H1 (cell line): ENCODE results near the gene THYN1. TPM values are rescaled to one million over a fixed set of nuclear protein-coding genes. Genes with fewer than 3 reads are reported as not detected.

Source experiments
- CTCF ChIA-PET: fragments of 300-600 bp; sonication (Branson Sonifier 250); formaldehyde crosslinking; loops from one replicate; lab custom pipeline; 2021; ENCODE audit not compliant: partially characterized antibody; lab: Charles Lee
- POLR2A ChIA-PET: fragments of 300-600 bp; sonication (Branson Sonifier 250); formaldehyde crosslinking; loops from one replicate; lab custom pipeline; 2021; ENCODE audit warnings: inconsistent platforms; ENCODE audit not compliant: partially characterized antibody; lab: Charles Lee
- DNase-seq, 2 experiments: peaks; one replicate each; pipeline versions ENCODE4 v3.0.0 to v3.0.0-alpha.2; 2010 to 2022; ENCODE audit warnings: low spot score in 2 of 2, low read depth in 1 of 2, mixed read lengths in 1 of 2
- FAIRE-seq: peaks from 2 replicates; lab custom pipeline; 2011; peaks lifted over from hg19 to GRCh38; lab: Jason Lieb, UNC
- H2AFZ ChIP-seq: 2 replicates; pipeline ENCODE4 v1.8.1; 2012; ENCODE audit warnings: low read length, inconsistent platforms
- H2AK5ac ChIP-seq: 2 replicates; pipeline ENCODE4 v1.6.1; 2013; ENCODE audit warnings: low read depth, low read length
- H2BK120ac ChIP-seq: replicated peaks from 2 replicates; pipeline ENCODE3; 2013; ENCODE audit warnings: low read depth, low read length, inconsistent platforms
- H2BK12ac ChIP-seq: 2 replicates; pipeline ENCODE4 v1.6.1; 2013; ENCODE audit warnings: low read depth, low read length
- H2BK15ac ChIP-seq: 2 replicates; pipeline ENCODE4 v1.6.1; 2013; ENCODE audit warnings: low read length
- H2BK20ac ChIP-seq: 2 replicates; pipeline ENCODE4 v1.6.1; 2013; ENCODE audit warnings: low read length
- H2BK5ac ChIP-seq: 2 replicates; pipeline ENCODE4 v1.6.1; 2013; ENCODE audit warnings: low read depth, low read length
- H3K14ac ChIP-seq: 2 replicates; pipeline ENCODE4 v1.6.1; 2013; ENCODE audit warnings: inconsistent platforms; ENCODE audit not compliant: insufficient read length
- H3K18ac ChIP-seq: 2 replicates; pipeline ENCODE4 v1.6.1; 2013; ENCODE audit warnings: low read length; ENCODE audit errors: extremely low read depth
- H3K23ac ChIP-seq: 2 replicates; pipeline ENCODE4 v1.6.1; 2013; ENCODE audit warnings: inconsistent platforms; ENCODE audit not compliant: insufficient read length
- H3K23me2 ChIP-seq: 2 replicates; pipeline ENCODE4 v1.6.1; 2013; ENCODE audit warnings: low read depth, low read length
- H3K27ac ChIP-seq: 2 replicates; pipeline ENCODE4 v1.6.1; 2011; ENCODE audit warnings: low read depth, low read length, inconsistent platforms
- H3K27me3 ChIP-seq, 4 experiments: replicated peaks in 1 of 4; 1 replicate in 1 of 4; 2 replicates in 3 of 4; pipeline versions ENCODE4 v1.6.1 to v1.8.1; 2011 to 2013; ENCODE audit warnings: low read length in 3 of 4, mild to moderate bottlenecking in 3 of 4, inconsistent platforms in 2 of 4, mixed read lengths in 2 of 4, moderate library complexity in 1 of 4; ENCODE audit not compliant: control insufficient read depth in 3 of 4, insufficient read depth in 3 of 4; ENCODE audit errors: extremely low read depth in 1 of 4
- H3K36me3 ChIP-seq, 4 experiments: 2 replicates each; pipeline versions ENCODE4 v1.6.1 to v1.8.1; 2011 to 2013; ENCODE audit warnings: mild to moderate bottlenecking in 4 of 4, low read length in 3 of 4, moderate library complexity in 2 of 4, control low read depth in 1 of 4, inconsistent platforms in 1 of 4; ENCODE audit not compliant: insufficient read depth in 4 of 4, control insufficient read depth in 2 of 4
- H3K4ac ChIP-seq: replicated peaks from 2 replicates; pipeline ENCODE3; 2013; ENCODE audit warnings: low read length, low read depth, mixed read lengths, inconsistent platforms; ENCODE audit not compliant: insufficient read length
- H3K4me1 ChIP-seq, 4 experiments: replicated peaks in 1 of 4; 1 replicate in 1 of 4; 2 replicates in 3 of 4; pipeline versions ENCODE4 v1.6.1 to v1.8.1; 2011 to 2013; ENCODE audit warnings: low read length in 3 of 4, inconsistent platforms in 2 of 4, mixed read lengths in 1 of 4; ENCODE audit not compliant: insufficient read depth in 4 of 4, control insufficient read depth in 3 of 4
- H3K4me2 ChIP-seq, 2 experiments: 2 replicates each; pipeline versions ENCODE4 v1.6.1 to v1.8.1; 2011 to 2013; ENCODE audit warnings: low read depth in 2 of 2, low read length in 2 of 2, control low read depth in 1 of 2, inconsistent platforms in 1 of 2, mild to moderate bottlenecking in 1 of 2; ENCODE audit not compliant: insufficient read depth in 1 of 2
- H3K4me3 ChIP-seq, 4 experiments: fragments of 200-600, 300-600 bp in 1 of 4; sonication (generic), shearing (Covaris generic), sonication (Bioruptor Twin) in 1 of 4; 2 replicates each; pipeline versions ENCODE4 v1.5.1 to v1.8.1; 2011 to 2016; ENCODE audit warnings: low read length in 4 of 4, low read depth in 3 of 4, control low read depth in 2 of 4, inconsistent platforms in 2 of 4, mild to moderate bottlenecking in 2 of 4, mixed read lengths in 1 of 4, moderate library complexity in 1 of 4; ENCODE audit not compliant: insufficient read depth in 2 of 4; ENCODE audit errors: extremely low read depth in 1 of 4
- H3K56ac ChIP-seq: replicated peaks from 2 replicates; pipeline ENCODE3; 2013; ENCODE audit warnings: low read depth, mild to moderate bottlenecking, mixed read lengths, low read length, inconsistent platforms; ENCODE audit not compliant: insufficient read length
- H3K79me1 ChIP-seq: 2 replicates; pipeline ENCODE4 v1.6.1; 2013; ENCODE audit warnings: low read depth, low read length, control low read depth
- H3K79me2 ChIP-seq, 2 experiments: 2 replicates each; pipeline versions ENCODE4 v1.6.1 to v1.8.1; 2012 to 2013; ENCODE audit warnings: low read length in 2 of 2, mild to moderate bottlenecking in 2 of 2, inconsistent platforms in 1 of 2; ENCODE audit not compliant: insufficient read depth in 2 of 2, control insufficient read depth in 1 of 2
- H3K9ac ChIP-seq, 4 experiments: replicated peaks in 1 of 4; 1 replicate in 1 of 4; 2 replicates in 3 of 4; pipeline versions ENCODE4 v1.6.1 to v1.8.1; 2011 to 2013; ENCODE audit warnings: low read depth in 3 of 4, low read length in 3 of 4, control low read depth in 2 of 4, mild to moderate bottlenecking in 2 of 4, moderate library complexity in 2 of 4, inconsistent platforms in 1 of 4; ENCODE audit errors: extremely low read depth in 1 of 4
- H3K9me3 ChIP-seq, 2 experiments: 2 replicates each; pipeline versions ENCODE4 v1.6.1 to v1.8.1; 2012 to 2013; ENCODE audit warnings: mild to moderate bottlenecking in 2 of 2, moderate library complexity in 2 of 2, control low read depth in 1 of 2, inconsistent platforms in 1 of 2, low read depth in 1 of 2, low read length in 1 of 2, mixed read lengths in 1 of 2; ENCODE audit not compliant: insufficient read depth in 2 of 2
- H4K20me1 ChIP-seq, 2 experiments: replicated peaks in 1 of 2; 2 replicates each; pipeline versions ENCODE3 to v1.8.1; 2011 to 2013; ENCODE audit warnings: inconsistent platforms in 2 of 2, low read length in 2 of 2, mild to moderate bottlenecking in 1 of 2; ENCODE audit not compliant: insufficient read depth in 2 of 2, control insufficient read depth in 1 of 2
- H4K5ac ChIP-seq: 2 replicates; pipeline ENCODE4 v1.6.1; 2013; ENCODE audit warnings: low read length, low read depth, mixed read lengths, inconsistent platforms; ENCODE audit not compliant: insufficient read length
- H4K8ac ChIP-seq: 2 replicates; pipeline ENCODE4 v1.8.0; 2013; ENCODE audit warnings: mild to moderate bottlenecking, moderate library complexity, low read length, inconsistent platforms; ENCODE audit not compliant: insufficient read depth; ENCODE audit errors: extremely low read depth
- H4K91ac ChIP-seq: replicated peaks from 2 replicates; pipeline ENCODE3; 2013; ENCODE audit warnings: low read length, mixed read lengths, inconsistent platforms; ENCODE audit not compliant: insufficient read length
- ASH2L ChIP-seq: fragments of 200-600, 300-600 bp; sonication (generic); IDR thresholded peaks from one replicate; pipeline ENCODE4 v1.7.1; 2017; ENCODE audit warnings: low read length
- BCL11A ChIP-seq, 2 experiments: IDR thresholded peaks; one replicate each; pipeline ENCODE4 v1.6.1; 2011; ENCODE audit warnings: low read depth in 2 of 2, low read length in 2 of 2, mild to moderate bottlenecking in 2 of 2
- BRCA1 ChIP-seq: IDR thresholded peaks from 2 replicates; pipeline ENCODE4 v1.6.1; 2012; ENCODE audit warnings: low read depth, low read length, improper control_type of control experiment
- CBX5 ChIP-seq: fragments of 300-800, 300-1000 bp; sonication (generic); IDR thresholded peaks from 2 replicates; pipeline ENCODE4 v1.7.1; 2016; ENCODE audit warnings: antibody characterized with exemption, low read length, low read depth
- CHD1 ChIP-seq: IDR thresholded peaks from 2 replicates; pipeline ENCODE4 v1.6.1; 2012; ENCODE audit warnings: low read depth, low read length, improper control_type of control experiment
- FOSL1 ChIP-seq: IDR thresholded peaks from 2 replicates; pipeline ENCODE4 v1.6.1; 2011; ENCODE audit warnings: mild to moderate bottlenecking, low read depth, low read length, moderate library complexity; ENCODE audit not compliant: insufficient read depth
- RBBP5 ChIP-seq: IDR thresholded peaks from 2 replicates; pipeline ENCODE4 v1.7.1; 2012; ENCODE audit warnings: low read depth, mild to moderate bottlenecking, inconsistent platforms, low read length, moderate library complexity, borderline replicate concordance
- SP1 ChIP-seq: IDR thresholded peaks from 2 replicates; pipeline ENCODE4 v1.6.1; 2011; ENCODE audit warnings: low read depth, low read length
- SP2 ChIP-seq: IDR thresholded peaks from 2 replicates; pipeline ENCODE4 v1.6.1; 2012; ENCODE audit warnings: mild to moderate bottlenecking, low read length, inconsistent platforms
- TCF12 ChIP-seq: IDR thresholded peaks from 2 replicates; pipeline ENCODE4 v1.6.1; 2011; ENCODE audit warnings: low read depth, mild to moderate bottlenecking, low read length
- TEAD4 ChIP-seq: IDR thresholded peaks from 2 replicates; pipeline ENCODE4 v1.6.1; 2012; ENCODE audit warnings: low read depth, low read length, inconsistent platforms, mixed read lengths
- WGBS, 2 experiments: shearing (Covaris generic) in 1 of 2; methylation state at CpG; one replicate each; pipeline versions ENCODE4 v1.1.6 to v1.1.7; 2013 to 2015; ENCODE audit warnings: low lambda C conversion rate in 2 of 2, mixed read lengths in 2 of 2, inconsistent platforms in 1 of 2, low coverage in 1 of 2, missing lambda C conversion rate in 1 of 2; ENCODE audit not compliant: insufficient replicate concordance in 2 of 2, insufficient coverage in 1 of 2, insufficient read length in 1 of 2; ENCODE audit errors: extremely low coverage in 1 of 2, missing lambda C conversion rate in 1 of 2; 5-methylcytosine and 5-hydroxymethylcytosine counted together
- polyA plus RNA-seq, 7 experiments: library from polyadenylated mRNA; depleted of rRNA in 3 of 7; stranded (reverse) in 5 of 7; unstranded in 2 of 7; fragments of >200 nt in 5 of 7; fragments of 200-250 nt in 2 of 7; gene quantifications; 1 replicate in 5 of 7; 2 replicates in 1 of 7; 4 replicates in 1 of 7; pipeline versions ENCODE4 v1.2.1 to v1.2.3, GENCODE V29; 2011 to 2013; ENCODE audit warnings: missing spikeins in 2 of 7, mixed read lengths in 2 of 7
- total RNA-seq: library from RNA; stranded (reverse); fragmentation: NEBNext Ultra II Directional; extraction: Animal tissue kit (Norgen Biotek cat#: 25700); gene quantifications from 2 replicates; pipeline ENCODE4 v1.2.1, GENCODE V29; 2021
- TF ChIP-seq, protein P1 (sequence below): IDR thresholded peaks from 2 replicates; pipeline ENCODE4 v1.6.1; 2012; ENCODE audit warnings: inconsistent platforms
- TF ChIP-seq, protein P2 (sequence below): IDR thresholded peaks from 2 replicates; pipeline ENCODE4 v1.6.1; 2012; ENCODE audit warnings: low read length, inconsistent platforms

Gene THYN1
- total and polyA plus RNA-seq, 2 of the 8 experiments (the other 6 are each of a cell fraction or from before 2014, with no cell fraction given) = 77.3 to 95.1 TPM

DNA sequence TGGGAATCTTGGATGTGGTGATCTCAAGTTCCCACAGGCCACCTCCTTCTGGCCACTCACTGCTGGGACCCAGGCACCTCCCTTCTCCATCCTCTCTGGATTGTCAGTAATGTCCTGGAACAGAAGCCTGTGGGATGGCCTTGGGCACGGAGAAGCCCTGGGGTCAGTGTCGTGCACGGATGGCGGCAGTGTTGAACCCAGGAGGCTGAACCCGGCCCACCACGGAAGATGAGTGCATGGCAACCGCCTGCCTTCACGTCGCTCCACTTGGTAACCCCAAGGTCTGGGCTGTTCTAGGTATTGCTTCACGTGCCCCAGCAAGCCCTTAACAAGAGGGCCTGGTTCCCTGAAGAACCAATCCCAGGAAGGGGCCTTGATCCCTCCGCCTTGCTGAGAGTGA is 7.1 kb downstream of the THYN1 start:
- FAIRE-seq = no peak
- POLR2A ChIA-PET = interaction anchor here (2.1 kb wide), 1 partner anchor 8 kb away, joined by 8 read pairs; the partner anchor contains the start of genes ACAD8 and THYN1
- 95% methylated on average over 11 of the region's 11 CpGs; no CpG with 5 or more reads in 1 of the 2 experiments for WGBS, 2 experiments
- TF ChIP-seq ASH2L = no peak
- no peak for TF ChIP-seq BRCA1
- TF ChIP-seq FOSL1 = no peak
- no peak for TF ChIP-seq SP2
- no peak for TF ChIP-seq TCF12
- TF ChIP-seq BCL11A (IDR thresholded peaks at IDR 0.05; ENCODE audit: low read depth in 2 of 2, low read length in 2 of 2) = no peak
- no peak for TF ChIP-seq TEAD4
- TF ChIP-seq CHD1 = no peak
- TF ChIP-seq SP1 = no peak
- TF ChIP-seq CBX5 = no peak
- no peak for TF ChIP-seq RBBP5
- TF ChIP-seq, protein P1, sequence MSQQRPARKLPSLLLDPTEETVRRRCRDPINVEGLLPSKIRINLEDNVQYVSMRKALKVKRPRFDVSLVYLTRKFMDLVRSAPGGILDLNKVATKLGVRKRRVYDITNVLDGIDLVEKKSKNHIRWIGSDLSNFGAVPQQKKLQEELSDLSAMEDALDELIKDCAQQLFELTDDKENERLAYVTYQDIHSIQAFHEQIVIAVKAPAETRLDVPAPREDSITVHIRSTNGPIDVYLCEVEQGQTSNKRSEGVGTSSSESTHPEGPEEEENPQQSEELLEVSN = no peak
- TF ChIP-seq, protein P2, sequence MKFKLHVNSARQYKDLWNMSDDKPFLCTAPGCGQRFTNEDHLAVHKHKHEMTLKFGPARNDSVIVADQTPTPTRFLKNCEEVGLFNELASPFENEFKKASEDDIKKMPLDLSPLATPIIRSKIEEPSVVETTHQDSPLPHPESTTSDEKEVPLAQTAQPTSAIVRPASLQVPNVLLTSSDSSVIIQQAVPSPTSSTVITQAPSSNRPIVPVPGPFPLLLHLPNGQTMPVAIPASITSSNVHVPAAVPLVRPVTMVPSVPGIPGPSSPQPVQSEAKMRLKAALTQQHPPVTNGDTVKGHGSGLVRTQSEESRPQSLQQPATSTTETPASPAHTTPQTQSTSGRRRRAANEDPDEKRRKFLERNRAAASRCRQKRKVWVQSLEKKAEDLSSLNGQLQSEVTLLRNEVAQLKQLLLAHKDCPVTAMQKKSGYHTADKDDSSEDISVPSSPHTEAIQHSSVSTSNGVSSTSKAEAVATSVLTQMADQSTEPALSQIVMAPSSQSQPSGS = no peak

More for the DNA sequence above, 7.1 kb downstream of the THYN1 start:
- CTCF ChIA-PET = interaction anchor here (1.1 to 3.7 kb wide), 3 partner anchors 12 to 20 kb away, joined by 3 to 23 read pairs (median 23); partner anchors contain the start of genes NCAPD3 and VPS26B
- no peaks in the 10 kb centered on the region for H3K23me2 ChIP-seq
- H3K9ac ChIP-seq = no peak overlapping the region
- no peak overlapping the region for H2AK5ac ChIP-seq
- H4K8ac ChIP-seq = no peak overlapping the region
- no peaks in the 10 kb centered on the region for H4K20me1 ChIP-seq
- no peaks in the 10 kb centered on the region for H3K79me1 ChIP-seq
- no peak overlapping the region for H4K91ac ChIP-seq
- H3K4me2 ChIP-seq = no peak overlapping the region
- no peaks in the 10 kb centered on the region for H3K4me1 ChIP-seq
- no peak overlapping the region for H2AFZ ChIP-seq
- H4K5ac ChIP-seq = no peak overlapping the region
- H3K27me3 ChIP-seq = no peaks in the 10 kb centered on the region
- no peak overlapping the region for H3K18ac ChIP-seq
- no peaks in the 10 kb centered on the region for H3K9me3 ChIP-seq
- no peak overlapping the region for H3K4me3 ChIP-seq
- H3K14ac ChIP-seq = no peak overlapping the region
- DNase-seq = no peak
- H3K4ac ChIP-seq = no peak overlapping the region
- H2BK20ac ChIP-seq = no peak overlapping the region
- no peak overlapping the region for H3K27ac ChIP-seq
- H3K79me2 ChIP-seq = no peaks in the 10 kb centered on the region
- no peak overlapping the region for H3K23ac ChIP-seq
- no peak overlapping the region for H2BK5ac ChIP-seq
- H3K36me3 ChIP-seq = peaks cover 15 to 41% (median 36%) of the 10 kb centered on the region in 4 experiments
- no peak overlapping the region for H2BK15ac ChIP-seq
- H2BK120ac ChIP-seq = no peak overlapping the region
- no peak overlapping the region for H3K56ac ChIP-seq
- H2BK12ac ChIP-seq = no peak overlapping the region
